ENCODE measurements around the gene TBCC. TPM values are rescaled to one million over a fixed set of nuclear protein-coding genes. Genes with fewer than 3 reads are reported as not detected.
A peak's percentile ranks its signal among the peaks of the same experiment; 100 is the strongest.

TBCC gene
- total and polyA plus RNA-seq, 2 of the 13 experiments (the other 11 are each of a cell fraction or from before 2014, with no cell fraction given), result 14.8 to 36.1 TPM

GRCh38 chr6:42745640-42746462 is at the start of gene TBCC (continued):
- TF ChIP-seq ZNF292 (CRISPR knock-in tag; IDR thresholded peaks at IDR 0.05; ENCODE audit: borderline replicate concordance, low read depth) (no peak), MEIS2 (CRISPR knock-in tag; IDR thresholded peaks at IDR 0.05) (0 out of 2 replicates have a peak, but pooled peaks have one; percentile 71), ZNF484 (CRISPR knock-in tag; IDR thresholded peaks at IDR 0.05; ENCODE audit: borderline replicate concordance, low read depth) (0 out of 2 replicates have a peak, but pooled peaks have one; percentile 62), GFI1 (CRISPR knock-in tag; IDR thresholded peaks at IDR 0.05; ENCODE audit: borderline replicate concordance) (peak; percentile 58; the same call in 1 of the 2 replicates), JARID2 (CRISPR knock-in tag; IDR thresholded peaks at IDR 0.05; ENCODE audit: insufficient replicate concordance) (peak; percentile 91), ZNF574 (CRISPR knock-in tag; IDR thresholded peaks at IDR 0.05) (peak; percentile 82), ARNTL (CRISPR knock-in tag; IDR thresholded peaks at IDR 0.05) (peak; percentile 79), ZNF264 (CRISPR knock-in tag; IDR thresholded peaks at IDR 0.05) (peak; percentile 69), ZNF234 (CRISPR knock-in tag; conservative IDR thresholded peaks at IDR 0.05) (no peak), CSRNP1 (CRISPR knock-in tag; IDR thresholded peaks at IDR 0.05) (peak; percentile 44; the same call in 1 of the 2 replicates), ZNF354B (CRISPR knock-in tag; IDR thresholded peaks at IDR 0.05) (peak; percentile 87; the same call in 1 of the 2 replicates)
- TF ChIP-seq, protein P1, sequence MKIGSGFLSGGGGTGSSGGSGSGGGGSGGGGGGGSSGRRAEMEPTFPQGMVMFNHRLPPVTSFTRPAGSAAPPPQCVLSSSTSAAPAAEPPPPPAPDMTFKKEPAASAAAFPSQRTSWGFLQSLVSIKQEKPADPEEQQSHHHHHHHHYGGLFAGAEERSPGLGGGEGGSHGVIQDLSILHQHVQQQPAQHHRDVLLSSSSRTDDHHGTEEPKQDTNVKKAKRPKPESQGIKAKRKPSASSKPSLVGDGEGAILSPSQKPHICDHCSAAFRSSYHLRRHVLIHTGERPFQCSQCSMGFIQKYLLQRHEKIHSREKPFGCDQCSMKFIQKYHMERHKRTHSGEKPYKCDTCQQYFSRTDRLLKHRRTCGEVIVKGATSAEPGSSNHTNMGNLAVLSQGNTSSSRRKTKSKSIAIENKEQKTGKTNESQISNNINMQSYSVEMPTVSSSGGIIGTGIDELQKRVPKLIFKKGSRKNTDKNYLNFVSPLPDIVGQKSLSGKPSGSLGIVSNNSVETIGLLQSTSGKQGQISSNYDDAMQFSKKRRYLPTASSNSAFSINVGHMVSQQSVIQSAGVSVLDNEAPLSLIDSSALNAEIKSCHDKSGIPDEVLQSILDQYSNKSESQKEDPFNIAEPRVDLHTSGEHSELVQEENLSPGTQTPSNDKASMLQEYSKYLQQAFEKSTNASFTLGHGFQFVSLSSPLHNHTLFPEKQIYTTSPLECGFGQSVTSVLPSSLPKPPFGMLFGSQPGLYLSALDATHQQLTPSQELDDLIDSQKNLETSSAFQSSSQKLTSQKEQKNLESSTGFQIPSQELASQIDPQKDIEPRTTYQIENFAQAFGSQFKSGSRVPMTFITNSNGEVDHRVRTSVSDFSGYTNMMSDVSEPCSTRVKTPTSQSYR (CRISPR knock-in tag; IDR thresholded peaks at IDR 0.05; ENCODE audit: borderline replicate concordance), result peak; percentile 9; the same call in 1 of the 2 replicates
- TF ChIP-seq, protein P2, sequence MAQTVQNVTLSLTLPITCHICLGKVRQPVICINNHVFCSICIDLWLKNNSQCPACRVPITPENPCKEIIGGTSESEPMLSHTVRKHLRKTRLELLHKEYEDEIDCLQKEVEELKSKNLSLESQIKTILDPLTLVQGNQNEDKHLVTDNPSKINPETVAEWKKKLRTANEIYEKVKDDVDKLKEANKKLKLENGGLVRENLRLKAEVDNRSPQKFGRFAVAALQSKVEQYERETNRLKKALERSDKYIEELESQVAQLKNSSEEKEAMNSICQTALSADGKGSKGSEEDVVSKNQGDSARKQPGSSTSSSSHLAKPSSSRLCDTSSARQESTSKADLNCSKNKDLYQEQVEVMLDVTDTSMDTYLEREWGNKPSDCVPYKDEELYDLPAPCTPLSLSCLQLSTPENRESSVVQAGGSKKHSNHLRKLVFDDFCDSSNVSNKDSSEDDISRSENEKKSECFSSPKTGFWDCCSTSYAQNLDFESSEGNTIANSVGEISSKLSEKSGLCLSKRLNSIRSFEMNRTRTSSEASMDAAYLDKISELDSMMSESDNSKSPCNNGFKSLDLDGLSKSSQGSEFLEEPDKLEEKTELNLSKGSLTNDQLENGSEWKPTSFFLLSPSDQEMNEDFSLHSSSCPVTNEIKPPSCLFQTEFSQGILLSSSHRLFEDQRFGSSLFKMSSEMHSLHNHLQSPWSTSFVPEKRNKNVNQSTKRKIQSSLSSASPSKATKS (CRISPR knock-in tag; IDR thresholded peaks at IDR 0.05), result no peak
